HCT116 (cell line): ENCODE measurements around the gene SLC25A43. TPM values are rescaled to one million over a fixed set of nuclear protein-coding genes. Genes with fewer than 3 reads are reported as not detected.

Experiments
- ATAC-seq: fragments of 200-7000 bp; cut with Tn5 transposase; 2 replicates; pipeline ENCODE4 v1.9.1; 2020; ENCODE audit warnings: mild to moderate bottlenecking, moderate library complexity
- BruUV-seq: library from RNA; stranded (reverse); fragments of 400-500 nt; replicated peaks from 2 replicates; lab custom pipeline; 2021; lab: Mats Ljungman, UMichigan
- CTCF ChIA-PET: fragments of 300-600 bp; sonication (Branson Sonifier 250); formaldehyde crosslinking; loops from one replicate; lab custom pipeline; 2021; ENCODE audit warnings: antibody characterized with exemption; lab: Charles Lee
- POLR2A ChIA-PET: fragments of 300-600, 350-600 bp; sonication (Branson Sonifier 250); formaldehyde crosslinking; loops from one replicate; lab custom pipeline; 2021; ENCODE audit warnings: antibody characterized with exemption; lab: Charles Lee
- RAD21 ChIA-PET, 2 experiments: fragments of 300-600 bp; sonication (Branson Sonifier 250); formaldehyde crosslinking; loops; one replicate each; lab custom pipeline; 2023; ENCODE audit warnings: low total read pairs in 2 of 2; ENCODE audit not compliant: uncharacterized antibody in 2 of 2, unreplicated experiment in 2 of 2, low non-redundant PET in 1 of 2; lab: Charles Lee
- DNase-seq: peaks from one replicate; pipeline ENCODE4 v3.0.0-alpha.2; 2010; ENCODE audit warnings: low read depth, low spot score
- H2AFZ ChIP-seq: fragments of 200-600 bp; shearing (Covaris generic), sonication (generic); 2 replicates; pipeline ENCODE4 v1.6.1; 2017; ENCODE audit warnings: low read depth, mixed run types, mixed read lengths, antibody characterized with exemption, low read length; ENCODE audit not compliant: poor library complexity, severe bottlenecking
- H3K27ac ChIP-seq: 2 replicates; pipeline ENCODE4 v1.5.1; 2012; ENCODE audit warnings: low read depth, low read length
- H3K27me3 ChIP-seq: fragments of 200-600 bp; sonication (generic); 2 replicates; pipeline ENCODE4 v1.6.1; 2016; ENCODE audit warnings: mixed run types, low read length, mixed read lengths; ENCODE audit not compliant: insufficient read depth
- H3K36me3 ChIP-seq, 2 experiments: fragments of 200-500 bp in 1 of 2; fragments of 200-600 bp in 1 of 2; sonication (Bioruptor generic) in 1 of 2; sonication (generic) in 1 of 2; 2 replicates each; pipeline versions ENCODE4 v1.5.1 to v1.6.1; 2014 to 2016; ENCODE audit warnings: low read length in 2 of 2, inconsistent platforms in 1 of 2, mixed read lengths in 1 of 2, mixed run types in 1 of 2; ENCODE audit not compliant: insufficient read depth in 2 of 2, control insufficient read depth in 1 of 2
- H3K4me1 ChIP-seq, 2 experiments: fragments of 200-600 bp in 1 of 2; sonication (generic) in 1 of 2; 2 replicates each; pipeline versions ENCODE4 v1.5.1 to v1.6.1; 2012 to 2017; ENCODE audit warnings: low read length in 2 of 2, inconsistent platforms in 1 of 2, mild to moderate bottlenecking in 1 of 2, mixed read lengths in 1 of 2, mixed run types in 1 of 2, moderate library complexity in 1 of 2; ENCODE audit not compliant: insufficient read depth in 2 of 2, control insufficient read depth in 1 of 2
- H3K4me2 ChIP-seq: fragments of 200-600 bp; sonication (generic); 2 replicates; pipeline ENCODE4 v1.6.1; 2017; ENCODE audit warnings: mixed run types, low read length, mixed read lengths
- H3K4me3 ChIP-seq, 2 experiments: fragments of 200-600 bp in 1 of 2; sonication (generic) in 1 of 2; replicated peaks in 1 of 2; 2 replicates each; pipeline ENCODE4 v1.5.1; 2011 to 2016; ENCODE audit warnings: low read length in 2 of 2, control low read depth in 1 of 2, low read depth in 1 of 2, mild to moderate bottlenecking in 1 of 2, mixed read lengths in 1 of 2, mixed run types in 1 of 2
- H3K79me2 ChIP-seq: fragments of 200-600 bp; sonication (generic); 2 replicates; pipeline ENCODE4 v1.6.1; 2017; ENCODE audit warnings: mild to moderate bottlenecking, mixed run types, low read length, moderate library complexity, mixed read lengths; ENCODE audit not compliant: insufficient read depth
- H3K9ac ChIP-seq: fragments of 200-600 bp; sonication (generic); 2 replicates; pipeline ENCODE4 v1.6.1; 2016; ENCODE audit warnings: low read length, mixed read lengths
- H3K9me2 ChIP-seq: fragments of 200-600 bp; sonication (generic), shearing (Covaris generic); 2 replicates; pipeline ENCODE4 v1.6.1; 2017; ENCODE audit warnings: mixed run types, mild to moderate bottlenecking, moderate library complexity; ENCODE audit not compliant: insufficient read depth
- H3K9me3 ChIP-seq, 2 experiments: fragments of 200-500 bp in 1 of 2; fragments of 200-600 bp in 1 of 2; sonication (Bioruptor generic) in 1 of 2; sonication (generic) in 1 of 2; 2 replicates each; pipeline ENCODE4 v1.6.1; 2014 to 2017; ENCODE audit warnings: low read length in 2 of 2, mixed read lengths in 2 of 2, inconsistent platforms in 1 of 2, low read depth in 1 of 2, mild to moderate bottlenecking in 1 of 2, mixed run types in 1 of 2, moderate library complexity in 1 of 2; ENCODE audit not compliant: control insufficient read depth in 1 of 2, insufficient read depth in 1 of 2
- H4K20me1 ChIP-seq: fragments of 200-600 bp; sonication (generic), shearing (Covaris generic); 2 replicates; pipeline ENCODE4 v1.6.1; 2017; ENCODE audit warnings: mixed run types, mild to moderate bottlenecking, moderate library complexity; ENCODE audit not compliant: insufficient read depth
- ATF3 ChIP-seq: IDR thresholded peaks from 2 replicates; pipeline ENCODE4 v1.6.1; 2012
- CEBPB ChIP-seq: IDR thresholded peaks from 2 replicates; pipeline ENCODE4 v1.6.1; 2012; ENCODE audit warnings: low read depth
- EGR1 ChIP-seq: IDR thresholded peaks from 2 replicates; pipeline ENCODE4 v1.6.1; 2012; ENCODE audit warnings: low read depth
- ELF1 ChIP-seq: IDR thresholded peaks from 2 replicates; pipeline ENCODE4 v1.6.1; 2012; ENCODE audit warnings: low read depth, borderline replicate concordance
- EZH2 ChIP-seq: fragments of 200-600 bp; sonication (generic); IDR thresholded peaks from 2 replicates; pipeline ENCODE4 v1.6.1; 2017; ENCODE audit warnings: antibody characterized with exemption, mixed run types
- EZH2phosphoT487 ChIP-seq: fragments of 200-600 bp; IDR thresholded peaks from 2 replicates; pipeline ENCODE4 v1.6.1; 2018; ENCODE audit warnings: antibody characterized with exemption, borderline replicate concordance
- FOSL1 ChIP-seq: IDR thresholded peaks from 2 replicates; pipeline ENCODE4 v1.6.1; 2012; ENCODE audit warnings: low read depth
- JUND ChIP-seq: IDR thresholded peaks from 2 replicates; pipeline ENCODE4 v1.6.1; 2012
- MAX ChIP-seq: IDR thresholded peaks from 2 replicates; pipeline ENCODE4 v1.6.1; 2012
- POLR2A ChIP-seq: IDR thresholded peaks from 2 replicates; pipeline ENCODE4 v1.7.0; 2011; ENCODE audit warnings: borderline replicate concordance; ENCODE audit not compliant: insufficient read depth, insufficient read length; ENCODE audit errors: extremely low read depth
- POLR2AphosphoS5 ChIP-seq: IDR thresholded peaks from 2 replicates; pipeline ENCODE4 v1.6.1; 2011; ENCODE audit warnings: mild to moderate bottlenecking, low read depth, low read length, moderate library complexity
- RAD21 ChIP-seq: IDR thresholded peaks from 2 replicates; pipeline ENCODE4 v1.6.1; 2012; ENCODE audit warnings: low read depth, mild to moderate bottlenecking
- REST ChIP-seq: IDR thresholded peaks from 2 replicates; pipeline ENCODE4 v1.6.1; 2012; ENCODE audit warnings: low read depth
- SIN3A ChIP-seq: IDR thresholded peaks from 2 replicates; pipeline ENCODE4 v1.6.1; 2012; ENCODE audit warnings: low read depth
- SRF ChIP-seq: IDR thresholded peaks from 2 replicates; pipeline ENCODE4 v1.6.1; 2012; ENCODE audit warnings: low read depth
- TCF7L2 ChIP-seq: IDR thresholded peaks from 2 replicates; pipeline ENCODE4 v1.7.0; 2011; ENCODE audit warnings: borderline replicate concordance, inconsistent platforms; ENCODE audit not compliant: insufficient read depth, insufficient read length; ENCODE audit errors: extremely low read depth
- YY1 ChIP-seq: IDR thresholded peaks from 2 replicates; pipeline ENCODE4 v1.6.1; 2011; ENCODE audit warnings: low read length, low read depth, moderate library complexity, mild to moderate bottlenecking; ENCODE audit not compliant: insufficient replicate concordance; ENCODE audit errors: extremely low read depth
- ZNF274 ChIP-seq: fragments of 200-500 bp; sonication (Bioruptor generic); IDR thresholded peaks from 2 replicates; pipeline ENCODE4 v1.6.1; 2014; ENCODE audit warnings: mild to moderate bottlenecking, low read depth, low read length, inconsistent platforms
- intact Hi-C: fragments of 100-400 bp; cut with micrococcal nuclease; formaldehyde crosslinking; loops from 2 replicates; pipeline ENCODE4 v1.10.0; 2022
- total RNA-seq: library from RNA; stranded (reverse); gene quantifications from one replicate; pipeline ENCODE4 v1.2.1, GENCODE V29; 2021; ENCODE audit not compliant: unreplicated experiment

Gene SLC25A43
- total RNA-seq, 1 experiment from 2014 or later: 14.1 TPM

- H3K27ac ChIP-seq: no peak overlapping the region
- no peak for TF ChIP-seq EGR1
- TF ChIP-seq SIN3A: no peak
- TF ChIP-seq JUND: no peak
- TF ChIP-seq POLR2A: no peak
- TF ChIP-seq ATF3: no peak
- no peak for TF ChIP-seq SRF
- no peak for TF ChIP-seq CEBPB
- no peak for TF ChIP-seq REST
- TF ChIP-seq EZH2phosphoT487: no peak
- no peak for TF ChIP-seq RAD21
- TF ChIP-seq EZH2: no peak
- no peak for TF ChIP-seq ELF1
- no peak for TF ChIP-seq POLR2AphosphoS5
- no peak for TF ChIP-seq MAX
- TF ChIP-seq FOSL1: no peak
- TF ChIP-seq ZNF274: no peak
- TF ChIP-seq TCF7L2: no peak
- no peak for TF ChIP-seq YY1
- BruUV-seq: no TSS peak
- POLR2A ChIA-PET: no interaction called here
- CTCF ChIA-PET: no interaction called here
- no peaks in the 10 kb centered on the region for H3K9me3 ChIP-seq
- no peaks in the 10 kb centered on the region for H3K36me3 ChIP-seq
- H3K4me2 ChIP-seq: no peak overlapping the region
- no peak overlapping the region for H3K9ac ChIP-seq
- no peak for DNase-seq
- H3K4me3 ChIP-seq: no peak overlapping the region
- no peaks in the 10 kb centered on the region for H4K20me1 ChIP-seq
- RAD21 ChIA-PET: no interaction called here
- H3K27me3 ChIP-seq: no peaks in the 10 kb centered on the region
- no peaks in the 10 kb centered on the region for H3K79me2 ChIP-seq
- H3K4me1 ChIP-seq: no peaks in the 10 kb centered on the region
- no peak overlapping the region for H2AFZ ChIP-seq
- ATAC-seq: no peak
- intact Hi-C loops: no loop called here
- H3K9me2 ChIP-seq: no peaks in the 10 kb centered on the region
Measured at GRCh38 chrX:119419898-119420297, 20.8 kb downstream of the SLC25A43 start.
